GM19395 (cell line): ENCODE results near the gene SLC2A8.

Experiments
- ATAC-seq: cut with Tn5 transposase; IDR thresholded peaks from one replicate; pipeline ENCODE4 v1.9.1; 2021; ENCODE audit warnings: mild to moderate bottlenecking, moderate library complexity; ENCODE audit not compliant: unreplicated experiment

Gene SLC2A8

DNA sequence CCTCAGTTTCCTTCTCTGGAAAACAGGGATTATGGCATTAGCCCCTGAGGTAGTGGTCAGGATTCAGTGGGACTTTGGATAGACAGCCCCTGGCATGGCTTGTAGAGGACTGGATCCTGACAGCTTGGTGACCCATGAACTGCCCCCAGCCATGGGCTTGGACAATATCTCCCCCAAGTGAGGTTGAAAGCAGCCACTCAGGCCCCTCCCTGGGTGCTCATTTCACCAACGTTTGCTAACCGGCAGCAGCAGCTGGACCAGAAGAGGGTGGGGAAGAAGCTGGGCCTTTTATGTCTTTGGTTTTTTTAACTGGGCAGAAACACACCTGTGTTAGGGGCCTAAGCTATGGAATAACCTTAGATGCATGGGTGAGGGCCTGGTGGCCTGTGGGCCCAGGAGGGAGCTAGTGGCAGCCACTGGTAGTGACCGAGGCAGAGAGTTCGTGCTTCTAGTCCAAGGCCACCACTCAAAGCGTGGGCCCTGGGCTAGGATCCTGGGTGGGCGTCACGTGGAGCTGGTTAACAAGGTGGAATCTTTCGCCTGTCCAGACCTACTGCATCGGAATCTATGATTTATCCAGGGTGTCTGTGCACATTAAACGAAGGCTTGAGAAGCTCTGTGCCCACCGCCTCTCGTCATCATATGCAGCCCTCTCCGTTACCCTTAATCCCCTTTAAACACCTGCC, 1.9 kb downstream of the SLC2A8 start:
- ATAC-seq = no peak

DNA sequence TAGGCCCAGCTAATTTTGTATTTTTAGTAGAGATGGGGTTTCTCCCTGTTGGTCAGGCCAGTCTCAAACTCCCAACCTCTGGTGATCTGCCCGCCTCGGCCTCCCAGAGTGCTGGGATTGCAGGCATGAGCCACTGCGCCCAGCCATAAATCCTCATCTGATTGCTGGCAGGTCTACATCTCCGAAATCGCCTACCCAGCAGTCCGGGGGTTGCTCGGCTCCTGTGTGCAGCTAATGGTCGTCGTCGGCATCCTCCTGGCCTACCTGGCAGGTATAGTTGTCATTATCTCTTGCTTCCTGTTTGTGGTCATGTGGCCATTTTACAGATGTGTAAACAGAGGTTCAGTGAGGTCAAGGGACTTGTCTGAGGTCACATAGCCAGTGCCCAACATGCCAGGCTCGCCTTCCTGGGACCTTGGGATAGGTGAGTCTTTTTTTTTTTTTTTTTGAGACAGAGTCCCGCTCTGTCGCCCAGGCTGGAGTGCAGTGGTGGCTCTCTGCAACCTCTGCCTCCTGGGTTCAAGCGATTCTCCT, 2.8 kb downstream of the SLC2A8 start:
- ATAC-seq = no peak

DNA sequence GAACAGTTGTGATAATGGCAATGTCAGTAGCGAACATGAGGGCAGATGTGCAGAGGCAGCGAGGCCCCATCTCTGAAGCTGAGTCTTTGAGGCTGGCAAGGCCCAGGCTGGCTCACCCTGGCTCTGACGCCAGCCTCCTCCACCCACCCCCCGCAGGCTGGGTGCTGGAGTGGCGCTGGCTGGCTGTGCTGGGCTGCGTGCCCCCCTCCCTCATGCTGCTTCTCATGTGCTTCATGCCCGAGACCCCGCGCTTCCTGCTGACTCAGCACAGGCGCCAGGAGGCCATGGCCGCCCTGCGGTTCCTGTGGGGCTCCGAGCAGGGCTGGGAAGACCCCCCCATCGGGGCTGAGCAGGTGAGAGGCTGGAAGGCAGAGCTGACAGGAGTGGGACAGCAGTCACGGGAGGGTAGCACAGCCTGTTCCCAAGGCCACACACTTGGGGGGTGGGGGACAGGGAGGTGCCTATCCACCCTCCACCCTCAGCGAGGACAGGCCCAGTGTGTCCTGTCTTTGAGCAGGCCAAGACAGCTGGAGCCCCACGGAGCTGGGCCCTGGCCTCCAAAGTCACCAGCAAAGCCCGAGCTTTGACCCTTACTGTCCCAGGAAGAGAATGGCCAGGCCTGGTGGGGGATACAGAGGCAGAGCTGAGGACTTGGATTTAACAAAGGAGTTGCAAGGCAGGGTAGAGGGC, 5.6 kb downstream of the SLC2A8 start:
- ATAC-seq = no peak

DNA sequence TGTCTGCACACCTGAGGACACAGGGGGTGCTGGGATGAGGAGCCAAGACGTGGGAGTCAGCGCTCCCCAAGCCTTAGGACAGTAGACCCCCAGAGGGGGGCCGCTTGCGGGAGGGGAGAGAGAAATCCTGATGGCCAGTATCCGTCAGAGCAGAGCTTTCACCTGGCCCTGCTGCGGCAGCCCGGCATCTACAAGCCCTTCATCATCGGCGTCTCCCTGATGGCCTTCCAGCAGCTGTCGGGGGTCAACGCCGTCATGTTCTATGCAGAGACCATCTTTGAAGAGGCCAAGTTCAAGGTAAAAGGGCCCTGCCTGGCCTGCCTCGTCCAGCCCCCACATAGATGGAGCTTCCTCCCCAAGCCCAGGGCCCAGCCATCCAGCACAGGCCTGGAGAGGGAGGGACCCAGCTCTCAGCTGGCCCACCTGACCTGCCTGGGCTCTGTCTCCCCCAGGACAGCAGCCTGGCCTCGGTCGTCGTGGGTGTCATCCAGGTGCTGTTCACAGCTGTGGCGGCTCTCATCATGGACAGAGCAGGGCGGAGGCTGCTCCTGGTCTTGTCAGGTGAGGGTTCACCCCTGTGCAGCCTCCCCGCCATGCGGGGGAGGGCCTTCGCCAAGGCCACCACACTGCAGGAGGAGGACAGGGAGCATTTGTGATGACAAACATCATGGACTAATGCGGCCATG, 6.7 kb downstream of the SLC2A8 start:
- ATAC-seq = no peak

DNA sequence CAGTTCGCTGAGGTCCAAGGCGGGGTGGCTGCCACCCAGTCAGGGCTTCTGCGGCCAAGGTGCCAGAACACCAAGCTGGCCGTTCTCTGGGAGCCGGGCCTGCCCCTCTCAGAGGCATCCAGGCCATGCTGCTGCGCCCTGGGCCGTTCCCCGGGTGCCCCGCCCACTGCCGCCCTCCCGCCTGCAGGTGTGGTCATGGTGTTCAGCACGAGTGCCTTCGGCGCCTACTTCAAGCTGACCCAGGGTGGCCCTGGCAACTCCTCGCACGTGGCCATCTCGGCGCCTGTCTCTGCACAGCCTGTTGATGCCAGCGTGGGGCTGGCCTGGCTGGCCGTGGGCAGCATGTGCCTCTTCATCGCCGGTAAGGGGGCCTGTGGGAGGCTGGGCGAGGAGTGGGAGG, 7.7 kb downstream of the SLC2A8 start:
- no peak for ATAC-seq

DNA sequence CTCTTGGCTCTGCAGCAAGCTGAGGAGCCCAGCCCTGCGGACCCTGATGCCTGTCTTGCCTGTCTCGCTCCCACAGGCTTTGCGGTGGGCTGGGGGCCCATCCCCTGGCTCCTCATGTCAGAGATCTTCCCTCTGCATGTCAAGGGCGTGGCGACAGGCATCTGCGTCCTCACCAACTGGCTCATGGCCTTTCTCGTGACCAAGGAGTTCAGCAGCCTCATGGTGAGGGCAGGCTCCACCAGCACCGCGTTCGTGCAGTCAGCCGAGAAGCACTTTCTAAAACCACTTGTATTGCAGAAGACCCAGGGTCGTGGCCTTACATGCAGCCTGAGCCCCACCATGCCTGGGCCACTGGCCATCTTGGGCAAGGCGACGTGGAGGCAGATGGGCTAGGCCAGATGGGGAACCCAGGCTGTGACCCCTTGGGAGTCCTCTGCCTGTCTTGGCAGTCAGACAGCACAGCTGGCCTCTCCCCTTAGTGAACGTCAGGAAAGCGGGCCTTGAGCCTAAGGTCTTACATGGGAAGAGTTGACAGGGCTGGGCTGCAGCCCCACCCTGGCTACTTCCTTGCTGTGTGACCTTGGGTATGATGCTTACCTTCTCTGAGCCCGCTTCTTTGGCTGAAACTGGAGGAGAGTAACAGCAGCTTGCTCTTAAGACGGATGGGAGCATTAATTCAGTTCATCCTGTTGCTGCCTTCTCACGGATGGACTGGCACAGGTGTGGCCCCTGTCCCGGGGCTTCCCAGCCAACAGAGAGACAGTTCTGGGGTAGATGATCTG, 8.6 kb downstream of the SLC2A8 start:
- no peak for ATAC-seq

DNA sequence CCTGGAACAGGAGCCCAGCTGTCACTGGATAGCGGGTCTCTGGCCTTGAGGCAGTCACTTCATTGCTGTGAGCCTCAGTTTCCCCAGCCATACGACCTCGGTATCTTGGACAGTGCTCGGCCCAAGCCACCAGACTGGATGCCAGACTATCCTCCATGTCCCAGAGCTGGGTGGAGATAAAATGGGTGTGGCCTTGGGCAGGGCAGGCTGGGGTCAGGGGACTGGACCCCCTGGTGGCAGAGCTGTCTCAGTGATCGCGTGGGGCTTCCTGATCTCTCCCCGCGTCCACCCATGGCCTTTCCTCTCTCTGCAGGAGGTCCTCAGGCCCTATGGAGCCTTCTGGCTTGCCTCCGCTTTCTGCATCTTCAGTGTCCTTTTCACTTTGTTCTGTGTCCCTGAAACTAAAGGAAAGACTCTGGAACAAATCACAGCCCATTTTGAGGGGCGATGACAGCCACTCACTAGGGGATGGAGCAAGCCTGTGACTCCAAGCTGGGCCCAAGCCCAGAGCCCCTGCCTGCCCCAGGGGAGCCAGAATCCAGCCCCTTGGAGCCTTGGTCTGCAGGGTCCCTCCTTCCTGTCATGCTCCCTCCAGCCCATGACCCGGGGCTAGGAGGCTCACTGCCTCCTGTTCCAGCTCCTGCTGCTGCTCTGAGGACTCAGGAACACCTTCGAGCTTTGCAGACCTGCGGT, 10.0 kb downstream of the SLC2A8 start:
- no peak for ATAC-seq

DNA sequence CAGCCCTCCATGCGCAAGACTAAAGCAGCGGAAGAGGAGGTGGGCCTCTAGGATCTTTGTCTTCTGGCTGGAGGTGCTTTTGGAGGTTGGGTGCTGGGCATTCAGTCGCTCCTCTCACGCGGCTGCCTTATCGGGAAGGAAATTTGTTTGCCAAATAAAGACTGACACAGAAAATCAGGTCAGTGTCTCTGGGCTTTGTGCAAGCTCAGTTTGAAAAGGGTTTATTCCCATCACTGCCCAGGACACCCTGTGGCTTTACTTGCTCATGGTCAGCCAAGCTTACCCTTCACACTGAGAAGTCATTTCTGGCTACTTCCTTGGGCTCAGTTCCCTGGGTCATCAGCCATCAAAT, 10.5 kb downstream of the SLC2A8 start:
- no peak for ATAC-seq

DNA sequence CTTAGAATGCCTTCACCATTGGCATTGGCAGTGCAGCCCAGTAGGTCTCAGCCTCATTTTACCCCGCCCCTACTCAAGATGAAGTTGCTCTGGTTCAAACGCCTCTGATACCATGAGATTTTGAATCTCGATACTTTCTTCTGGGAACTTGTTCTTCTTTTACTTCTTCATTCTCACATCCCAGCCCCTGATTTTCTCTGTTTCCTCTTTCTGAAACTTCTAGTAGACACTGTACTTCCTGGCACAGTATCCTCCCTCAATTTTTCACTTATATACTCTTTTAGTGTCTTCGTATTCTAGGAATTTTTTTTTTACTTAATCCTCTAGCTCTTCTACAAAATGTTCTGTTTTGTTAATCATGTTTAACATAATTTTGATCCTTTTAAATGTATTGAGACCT, 14.2 kb downstream of the SLC2A8 start:
- no peak for ATAC-seq

DNA sequence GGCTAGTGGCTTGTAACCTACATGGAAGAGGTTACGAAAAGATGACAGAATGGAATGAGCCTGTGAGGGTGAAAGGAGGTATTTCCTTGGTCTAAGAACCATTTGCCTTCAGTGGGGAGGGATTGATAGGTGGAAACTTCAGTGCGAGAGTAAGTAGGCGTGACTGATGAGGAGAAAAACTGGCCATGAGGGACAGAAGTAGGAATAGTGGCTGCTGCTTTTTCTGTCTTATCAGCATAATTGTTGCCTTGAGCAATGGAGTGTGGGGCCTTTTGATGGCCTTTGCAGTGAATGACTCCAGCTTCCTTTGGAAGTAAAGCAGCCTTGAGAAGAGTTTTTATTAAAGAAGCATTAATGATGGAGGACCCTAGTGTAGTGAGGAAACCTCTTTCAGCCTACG, 18.2 kb downstream of the SLC2A8 start:
- ATAC-seq = no peak

DNA sequence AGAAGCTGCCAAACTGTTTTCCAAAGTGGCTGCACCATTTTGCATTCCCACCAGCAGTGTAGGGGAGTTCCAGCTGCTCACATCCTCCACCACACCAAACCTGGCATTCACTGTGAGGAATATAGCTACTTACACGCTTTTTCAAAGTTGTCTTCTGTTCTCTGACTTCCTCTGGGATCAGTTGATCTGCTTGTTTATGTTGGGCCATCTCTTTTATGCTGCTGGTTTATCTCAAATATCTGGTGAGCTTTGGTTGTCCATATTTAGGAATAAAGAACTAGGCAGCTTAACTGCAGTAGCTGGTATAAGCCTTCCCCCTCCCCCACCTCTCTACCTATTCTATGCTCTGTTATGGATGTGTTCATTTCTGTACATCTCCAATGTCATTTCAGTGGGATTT, 18.7 kb downstream of the SLC2A8 start:
- ATAC-seq = no peak

DNA sequence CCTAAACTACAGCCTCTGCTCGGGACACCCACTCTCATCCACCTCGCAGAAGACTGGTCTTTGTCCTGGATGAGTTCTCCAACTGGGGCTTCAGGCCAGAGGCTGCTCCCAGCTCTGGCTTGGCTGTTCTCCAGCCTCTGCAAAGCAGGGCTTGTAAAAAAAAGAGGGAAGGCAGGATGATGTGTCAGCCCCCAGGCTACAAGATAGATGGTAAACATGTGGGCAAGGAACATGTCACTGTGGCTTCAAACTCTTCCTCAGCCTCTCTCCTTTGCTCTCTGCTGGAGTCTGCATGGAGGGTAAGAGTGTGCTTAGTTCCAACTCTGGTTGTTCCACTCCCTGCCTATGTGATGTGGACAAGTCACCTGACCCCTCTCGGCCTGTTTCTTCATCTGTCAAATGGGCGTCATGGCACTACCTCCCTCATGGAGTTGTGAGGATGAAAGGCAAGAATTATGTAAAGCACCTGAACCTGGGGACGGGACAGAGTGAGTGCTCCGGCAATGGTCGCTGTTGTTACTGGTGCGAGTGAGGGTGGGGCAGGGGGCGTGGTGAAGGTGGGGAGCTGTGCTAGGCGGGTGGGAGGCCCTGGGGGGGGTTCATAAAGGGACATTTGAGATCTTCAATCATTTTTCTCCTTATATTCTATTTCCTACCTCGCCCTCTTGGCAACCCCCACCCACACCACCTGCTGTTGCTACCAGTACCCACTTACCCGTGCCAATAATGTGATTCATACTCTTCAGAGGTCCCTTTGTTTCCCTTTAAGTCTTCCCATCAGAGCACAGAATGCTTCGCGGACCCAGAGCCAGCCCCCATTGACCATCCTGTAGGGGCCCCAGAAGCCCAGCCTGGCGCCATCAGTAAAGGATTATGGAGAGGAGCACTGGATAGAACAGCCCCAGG, 20.4 kb downstream of the SLC2A8 start:
- ATAC-seq = no peak

DNA sequence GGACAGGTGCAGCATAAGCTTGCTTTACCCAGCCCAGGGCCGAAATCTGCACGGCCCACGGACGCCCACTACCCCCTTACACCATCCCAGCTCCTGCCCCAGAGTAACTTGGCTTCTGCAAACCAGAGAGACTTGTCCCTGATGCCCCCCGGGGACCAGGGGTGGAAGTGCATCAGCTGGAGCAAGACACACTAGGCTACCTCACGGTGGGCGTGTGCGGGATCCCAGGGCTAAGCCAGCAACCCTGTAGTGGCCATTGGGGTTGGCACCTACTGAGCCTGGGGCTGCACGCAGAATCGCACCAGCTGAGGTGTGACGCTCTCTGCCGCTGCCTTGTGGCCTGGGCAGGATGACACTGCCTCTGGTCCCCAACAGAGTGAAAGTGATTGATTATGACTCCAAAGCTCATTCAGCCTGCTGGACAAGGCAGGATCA, 21.1 kb downstream of the SLC2A8 start:
- no peak for ATAC-seq

DNA sequence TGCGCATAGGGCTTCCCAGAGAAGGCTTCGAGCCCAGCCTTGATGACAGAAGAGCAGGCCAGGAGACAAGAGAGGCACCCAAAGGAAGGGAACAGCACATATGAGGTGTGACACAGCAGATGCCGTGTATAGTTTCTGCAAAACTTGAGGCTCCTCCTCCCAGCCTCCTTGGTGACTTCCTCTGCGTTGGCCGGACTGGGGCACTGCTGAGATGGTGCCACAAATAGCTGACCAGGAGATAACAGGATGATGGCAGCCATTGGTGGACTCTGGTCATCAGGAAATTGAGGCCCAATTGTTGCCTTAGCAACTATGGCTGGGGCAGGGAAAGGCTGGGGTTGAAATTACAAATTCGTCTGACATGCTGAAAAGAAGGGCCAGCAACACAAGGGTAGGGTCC, 22.4 kb downstream of the SLC2A8 start:
- no peak for ATAC-seq

DNA sequence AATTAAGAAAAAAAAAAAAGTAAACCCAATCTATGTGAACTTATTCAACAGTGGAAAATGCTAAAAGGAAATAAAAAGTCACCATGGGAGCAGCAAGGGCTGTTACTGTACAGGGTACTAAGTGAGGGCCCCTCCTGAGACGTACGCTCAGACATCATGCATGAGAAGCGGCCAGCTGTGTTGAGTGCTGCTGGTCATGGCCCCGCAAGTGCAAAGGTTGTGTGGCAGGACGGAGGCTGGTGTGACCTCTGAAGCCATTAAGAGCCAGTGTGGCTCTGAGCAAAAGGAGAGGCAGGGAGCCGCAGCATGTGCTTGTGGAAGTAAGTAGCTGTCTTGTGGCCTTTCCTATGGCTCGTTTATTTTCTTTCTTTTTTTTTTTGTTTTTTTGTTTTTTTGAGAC, 24.1 kb downstream of the SLC2A8 start:
- no peak for ATAC-seq

DNA sequence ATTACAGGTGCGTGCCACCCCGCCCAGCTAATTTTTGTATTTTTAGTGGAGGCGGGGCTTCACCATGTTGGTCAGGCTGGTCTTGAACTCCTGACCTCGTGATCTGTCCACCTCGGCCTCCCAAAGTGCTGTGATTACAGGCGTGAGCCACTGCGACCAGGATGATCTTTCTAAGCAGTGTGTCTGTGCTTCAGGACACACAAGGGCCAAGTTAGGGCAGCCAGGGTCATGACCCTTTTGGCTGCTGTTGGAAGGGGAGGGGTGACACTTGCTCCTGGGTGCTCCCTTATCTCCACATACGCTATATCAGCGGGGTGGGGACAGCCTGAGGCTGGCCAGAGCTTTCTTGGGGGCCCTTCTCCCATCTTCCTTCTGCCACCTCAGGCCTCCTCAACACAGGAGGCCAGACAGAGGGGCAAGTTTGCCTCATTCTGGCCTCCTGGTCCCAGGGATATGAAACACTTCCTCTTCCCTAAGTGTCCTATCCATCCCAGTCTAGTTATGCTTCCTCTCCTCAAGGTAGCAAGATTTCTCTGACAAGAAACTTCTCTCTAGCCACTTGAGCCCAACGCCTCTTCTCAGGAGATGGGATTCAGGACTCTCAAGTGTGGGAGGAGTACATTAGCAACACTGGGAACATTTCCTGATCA, 25.3 kb downstream of the SLC2A8 start:
- ATAC-seq = no peak

DNA sequence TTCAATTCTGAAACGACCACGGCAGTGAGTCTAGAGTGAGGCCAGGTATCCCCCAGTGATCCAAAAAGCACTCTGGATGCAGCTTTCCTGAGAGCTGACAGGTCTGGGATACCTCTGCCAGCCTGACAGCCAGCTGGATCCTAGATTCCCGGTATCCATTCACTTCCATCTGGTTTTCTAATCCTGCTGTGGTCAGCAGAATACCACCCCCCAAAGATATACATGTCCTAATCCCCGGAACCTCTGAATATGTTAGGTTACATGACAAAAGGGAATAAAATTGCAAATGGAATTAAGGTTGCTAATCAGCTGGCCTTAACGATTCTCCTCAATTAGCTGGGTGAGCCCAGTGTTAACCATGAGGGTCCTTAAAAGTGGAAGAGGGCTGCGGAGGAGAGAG, 25.8 kb downstream of the SLC2A8 start:
- no peak for ATAC-seq

DNA sequence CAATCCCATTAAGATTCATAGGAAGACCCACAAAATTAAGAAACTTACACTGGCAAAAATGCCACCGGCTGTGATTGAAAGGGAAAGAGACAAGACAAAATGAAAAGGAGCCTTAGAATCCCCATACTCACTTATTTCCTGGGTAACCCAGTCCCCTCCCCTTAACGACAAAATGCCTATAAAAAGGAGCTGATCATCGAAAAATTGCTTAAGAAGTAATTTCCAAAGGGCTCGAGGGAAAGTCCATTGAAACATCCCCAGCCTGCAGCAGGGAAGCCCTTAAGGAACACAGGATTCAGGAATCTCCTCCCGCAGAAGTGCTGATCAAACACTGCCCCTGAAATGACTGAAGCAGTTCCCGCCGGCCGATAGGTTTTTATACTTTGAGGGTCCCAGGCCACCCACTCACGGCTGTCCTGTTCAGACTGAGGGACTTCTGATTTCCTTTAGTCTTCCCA, 26.5 kb downstream of the SLC2A8 start:
- ATAC-seq = peak; percentile 18
